Mucosa of gallbladder (tissue), 1 donor: ENCODE measurements around the gene NTN4. TPM values are rescaled to one million over a fixed set of nuclear protein-coding genes. Genes with fewer than 3 reads are reported as not detected.
"Not testable (repeated sequence)": the region's sequence is repeated elsewhere in the genome, so short reads cannot be mapped to it uniquely, and the experiment has no call there.

Experiments
- DNase-seq: peaks from one replicate; pipeline ENCODE4 v3.0.0-alpha.2; 2020; ENCODE audit warnings: low spot score
- total RNA-seq: library from RNA; stranded (reverse); gene quantifications from one replicate; pipeline ENCODE4 v1.2.1, GENCODE V29; 2021
- donor health status: DM: no; HTN: no; CAD: no.

NTN4 gene
- 35.1 TPM for total RNA-seq

DNA sequence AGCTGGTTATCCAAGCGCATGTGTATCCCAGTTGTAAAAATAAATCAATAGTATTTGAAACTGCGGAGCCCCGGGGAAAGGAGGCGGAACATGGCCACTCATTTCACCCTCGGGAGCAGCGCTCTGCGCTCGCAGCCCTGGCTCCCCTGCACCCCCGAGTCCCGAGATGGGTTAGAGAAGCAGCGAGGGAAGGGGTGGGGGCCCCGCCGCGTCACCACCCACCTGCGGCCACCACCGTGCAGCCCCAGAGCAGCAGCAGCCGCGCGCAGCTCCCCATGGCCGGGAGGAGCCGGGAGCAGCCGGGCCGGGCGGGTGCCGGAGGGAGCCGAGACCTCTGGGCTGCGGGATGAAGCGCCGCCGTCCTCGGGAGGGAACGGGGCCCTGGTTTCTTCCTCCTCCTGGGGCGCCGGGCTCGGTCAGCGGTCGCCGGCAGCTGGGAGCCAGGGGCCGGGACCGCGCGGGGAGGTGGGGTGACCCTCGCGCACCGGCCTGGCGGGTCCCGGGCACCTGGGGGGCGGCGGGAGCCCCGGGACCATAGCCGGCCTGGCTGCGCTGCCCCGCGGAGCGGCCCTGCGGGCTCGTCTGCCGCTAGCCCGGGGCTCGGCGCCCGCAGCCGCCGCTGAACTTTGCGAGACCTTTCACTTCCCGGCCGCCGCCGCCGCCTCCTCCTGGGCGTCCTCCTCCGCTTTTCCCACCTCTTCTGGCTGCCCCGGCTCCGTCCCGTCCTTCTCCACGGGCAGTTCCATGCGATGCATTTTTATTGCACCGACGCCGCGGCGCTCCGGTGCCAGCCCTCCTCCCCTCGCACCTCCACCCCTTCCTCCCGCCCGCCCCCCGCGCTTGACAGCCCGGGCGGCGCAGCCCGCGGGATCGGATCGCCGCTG, at the start of gene NTN4:
TSS of gene NTN4 (minus strand) at position 732 of the 884 bp plus-strand sequence. CDS start at position 277, 455 bp downstream.
- DNase-seq = peak; percentile 31

DNA sequence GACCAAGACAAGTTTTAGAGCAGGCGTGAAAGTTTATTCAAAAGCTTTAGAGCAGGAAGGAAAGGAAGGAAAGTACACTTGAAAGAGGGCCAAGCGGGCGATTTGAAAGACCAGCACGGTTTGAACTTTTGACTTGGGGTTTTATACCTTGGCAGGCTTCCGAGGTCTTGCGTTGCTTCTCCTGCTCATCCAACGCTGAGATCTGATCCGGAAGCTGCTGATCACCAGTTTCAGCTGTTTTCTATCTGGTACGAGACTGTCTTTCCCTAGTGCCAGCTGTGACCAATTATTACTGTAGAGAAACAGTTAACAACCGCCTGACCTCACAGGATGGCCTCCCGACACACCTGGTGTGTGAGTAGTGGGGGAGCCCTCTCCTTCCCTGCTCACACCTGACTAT, 47.6 kb upstream of the NTN4 start:
- peak; percentile 72 for DNase-seq

DNA sequence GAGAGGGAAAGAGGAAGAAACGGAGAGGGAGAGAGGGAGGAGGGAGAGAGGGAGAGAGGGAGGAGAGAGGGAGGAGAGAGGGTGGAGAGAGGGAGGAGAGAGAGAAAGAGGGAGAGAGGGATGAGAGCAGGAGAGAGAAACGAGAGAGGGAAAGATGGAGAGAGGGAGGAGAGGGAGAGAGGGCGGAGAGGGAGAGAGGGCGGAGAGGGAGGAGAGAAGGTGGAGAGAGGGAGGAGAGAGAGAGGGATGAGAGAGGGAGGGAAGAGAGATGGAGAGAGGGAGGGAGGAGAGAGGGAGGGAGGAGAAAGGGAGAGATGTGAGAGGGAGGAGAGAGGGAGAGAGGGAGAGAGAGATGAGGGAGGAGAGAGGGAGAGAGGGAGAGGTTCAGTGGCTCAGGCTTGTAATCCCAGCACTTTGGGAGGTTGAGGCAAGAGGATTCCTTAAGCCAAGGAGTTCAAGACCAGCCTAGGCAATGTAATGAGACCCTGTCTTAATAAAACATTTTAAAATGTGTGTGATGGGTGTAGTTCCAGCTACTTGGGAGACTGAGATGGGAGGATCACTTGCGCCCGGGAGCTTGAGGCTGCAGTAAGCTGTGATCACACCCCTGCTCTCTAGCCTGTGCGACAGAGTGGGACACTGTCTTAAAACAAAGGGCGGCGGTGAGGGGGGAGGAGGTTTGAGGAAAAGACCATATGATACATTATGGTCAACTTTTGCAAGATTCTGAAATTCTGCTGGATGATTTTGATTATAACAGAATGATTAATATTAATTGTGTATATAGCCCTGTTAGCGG, 46.9 kb upstream of the NTN4 start:
- DNase-seq = no peak

DNA sequence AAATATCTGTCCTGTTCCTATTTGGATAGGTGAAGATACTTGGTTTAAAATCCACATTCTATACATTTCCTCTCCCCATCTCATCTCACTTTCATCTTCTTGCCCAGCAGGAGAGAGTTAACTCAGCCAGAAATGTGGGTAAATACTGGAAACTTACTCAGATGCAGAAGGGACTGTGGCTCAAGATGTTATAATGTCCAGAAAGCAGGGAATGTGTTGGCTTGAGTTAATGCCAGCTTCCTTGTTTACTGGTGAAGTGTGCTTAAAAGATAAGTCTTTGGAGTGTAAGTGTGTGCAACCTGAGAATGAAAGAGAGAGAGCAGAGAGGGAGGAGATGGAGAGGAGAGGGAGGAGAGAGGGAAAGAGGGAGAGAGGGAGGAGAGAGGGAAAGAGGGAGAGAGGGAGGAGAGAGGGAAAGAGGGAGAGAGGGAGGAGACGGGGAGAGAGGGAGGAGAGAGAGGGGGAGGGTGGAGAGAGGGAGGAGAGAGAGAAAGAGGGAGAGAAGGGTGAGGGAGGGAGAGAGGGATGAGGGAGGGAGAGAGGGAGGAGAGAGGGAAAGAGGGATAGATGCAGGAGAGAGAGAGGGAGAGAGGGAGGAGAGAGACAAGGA, 46.2 kb upstream of the NTN4 start:
- no peak for DNase-seq

DNA sequence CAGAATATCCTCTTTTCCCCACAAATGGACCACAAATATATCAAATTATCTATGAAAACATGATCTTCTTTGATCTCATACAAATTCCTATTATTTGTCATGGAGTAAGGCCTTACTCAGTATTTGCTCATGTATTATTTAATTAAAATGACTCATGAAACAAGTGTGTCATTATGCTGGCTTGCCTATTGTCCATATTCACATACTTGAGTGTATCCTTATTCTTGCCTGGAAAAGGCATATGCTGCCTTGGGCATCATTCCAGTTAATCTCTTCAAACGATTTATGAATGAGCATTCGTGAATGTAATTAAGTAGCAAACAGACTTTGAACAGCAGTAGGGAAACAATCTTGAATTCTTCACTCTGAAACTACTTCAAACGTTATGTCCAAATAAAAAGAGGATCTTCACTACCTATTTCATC, 45.6 kb upstream of the NTN4 start:
- no peak for DNase-seq

DNA sequence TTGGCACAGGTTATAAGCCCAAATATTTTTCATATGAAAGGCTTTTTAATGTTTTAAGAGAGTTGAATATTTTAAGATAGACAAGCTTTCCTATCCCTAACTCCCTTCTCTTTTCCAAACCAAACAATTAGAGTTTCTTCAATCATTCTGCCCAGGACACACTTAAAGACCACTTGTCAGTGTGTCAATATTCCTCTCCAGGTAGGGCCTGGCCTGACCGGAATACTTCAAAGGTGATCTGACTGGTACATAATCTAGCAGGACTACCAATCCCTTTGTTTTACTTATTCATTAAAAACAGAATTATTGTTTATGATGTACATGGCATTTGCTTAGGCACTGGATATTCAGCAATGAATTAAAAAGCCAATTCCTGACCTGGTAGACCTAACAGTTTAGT, 44.0 kb upstream of the NTN4 start:
- no peak for DNase-seq

DNA sequence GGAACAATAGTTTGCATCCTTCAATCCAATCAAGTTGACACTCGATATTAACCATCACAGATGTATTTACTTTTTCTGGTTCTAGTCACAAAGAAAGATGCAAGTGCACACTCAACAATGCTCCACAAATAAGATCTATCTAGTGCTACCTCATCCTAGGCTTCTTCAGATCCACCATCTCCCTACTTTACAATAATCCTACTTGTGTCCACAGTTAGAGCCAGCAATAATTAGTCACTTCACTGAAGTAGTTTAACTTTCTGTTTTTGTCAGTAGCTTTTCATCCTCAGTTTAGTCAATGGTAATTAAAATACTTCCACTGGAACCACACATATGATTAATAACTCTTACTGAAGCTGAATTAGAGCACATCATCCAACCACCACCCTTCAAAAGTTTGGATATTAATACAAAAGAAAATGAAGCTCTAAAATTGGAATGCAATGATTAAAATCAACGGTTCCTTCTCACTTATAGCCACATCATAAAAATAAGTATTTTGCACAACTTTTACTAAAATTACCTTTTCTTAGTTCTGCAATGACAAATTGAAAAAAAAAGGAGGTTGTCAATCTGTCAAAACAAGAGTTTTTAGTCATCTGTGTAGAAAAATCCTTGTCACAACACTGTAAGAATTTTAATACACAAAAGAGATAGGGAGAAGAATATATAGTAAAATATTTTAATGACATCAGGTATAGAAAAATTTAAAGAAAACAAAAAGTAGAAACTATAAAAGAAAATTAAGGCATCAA, 39.9 kb upstream of the NTN4 start:
- DNase-seq = no peak

DNA sequence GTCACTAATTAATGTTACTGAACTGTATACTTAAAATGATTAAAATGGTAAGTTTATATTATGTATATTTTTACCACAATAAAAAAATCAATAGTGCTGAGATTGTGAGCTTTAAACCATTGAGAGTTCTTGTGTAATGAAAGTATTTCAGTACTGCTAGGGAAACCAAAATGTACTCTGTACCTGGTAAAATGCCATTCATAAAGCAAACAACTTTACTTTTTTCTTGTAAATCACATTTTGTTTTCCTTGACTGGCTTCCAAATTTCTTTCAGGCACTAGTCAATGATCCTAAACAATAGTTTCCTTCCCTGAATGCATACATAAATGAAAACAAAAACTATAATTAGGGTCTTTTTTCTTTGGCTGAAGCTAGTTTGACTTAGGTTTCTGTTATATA, 38.8 kb upstream of the NTN4 start:
- DNase-seq = no peak

DNA sequence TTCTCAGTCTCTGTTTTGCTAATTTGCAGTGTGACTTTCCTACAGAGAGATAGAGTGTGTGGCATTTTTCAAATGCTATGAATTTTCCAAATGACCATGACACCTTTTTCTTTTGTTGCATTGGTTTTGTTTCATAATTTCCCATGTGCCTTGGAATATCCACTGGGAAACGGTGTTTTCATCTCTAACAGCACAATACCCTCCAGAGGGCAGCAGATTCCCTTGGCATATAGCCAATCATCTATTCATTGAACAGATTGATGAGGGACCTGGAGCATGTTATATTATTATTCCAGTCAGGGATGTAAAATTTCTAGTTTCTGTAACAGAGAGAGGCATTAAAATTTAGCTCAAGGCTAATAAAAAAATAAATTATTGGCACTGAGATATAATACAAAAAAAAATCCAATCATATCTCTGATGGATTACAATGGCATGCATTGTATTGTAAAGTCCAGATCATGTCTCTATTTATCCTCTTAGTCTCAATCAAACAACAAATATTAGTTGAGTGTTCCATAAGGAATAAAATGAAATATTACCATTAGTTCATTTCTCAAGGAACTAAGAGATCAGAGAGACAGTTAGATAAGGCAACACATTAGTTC, 29.6 kb upstream of the NTN4 start:
- DNase-seq = peak; percentile 69

DNA sequence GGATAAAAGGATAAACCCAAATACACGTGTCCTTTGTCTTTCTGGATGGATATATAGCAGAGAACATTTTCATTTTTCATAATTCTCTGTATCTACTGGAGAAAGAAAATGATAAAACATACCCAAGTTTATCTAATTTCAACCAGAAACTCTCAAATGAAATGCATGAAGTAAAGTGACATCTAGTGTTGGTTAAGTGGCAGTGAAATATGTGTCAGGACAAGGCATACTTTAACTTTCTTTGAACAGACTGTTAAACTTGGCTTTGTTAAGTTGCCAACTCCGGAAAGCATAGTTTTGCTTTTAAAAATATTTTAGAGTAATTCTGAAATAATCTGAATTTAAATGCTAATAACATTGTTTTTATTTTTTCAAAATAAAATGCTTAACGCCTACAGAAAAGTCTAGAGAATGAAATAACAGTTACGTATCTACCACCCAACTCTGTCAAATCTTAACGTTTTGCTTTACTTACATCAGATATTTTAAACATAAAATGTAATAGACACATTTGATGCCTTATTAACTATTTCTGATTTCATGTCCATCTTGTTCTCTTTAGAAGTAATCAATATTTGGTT, 25.2 kb upstream of the NTN4 start:
- no peak for DNase-seq

DNA sequence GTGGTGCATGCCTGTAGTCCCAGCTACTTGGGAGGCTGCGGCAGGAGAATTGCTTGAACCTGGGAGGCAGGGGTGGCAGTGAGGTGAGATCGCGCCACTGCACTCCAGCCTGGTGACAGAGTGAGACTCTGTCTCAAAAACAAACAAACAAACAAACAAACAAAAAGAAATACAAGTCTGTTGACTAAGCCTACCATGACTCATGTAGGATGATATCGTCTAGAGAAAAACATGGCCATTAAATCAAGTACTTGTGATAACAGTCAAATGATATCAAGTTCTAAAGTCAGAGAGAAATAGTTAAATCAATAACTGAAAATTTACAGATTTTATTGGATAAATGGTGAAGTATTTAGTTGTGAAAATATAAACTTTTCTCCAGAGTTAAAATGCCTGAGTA, 21.6 kb upstream of the NTN4 start:
- not testable (repeated sequence) for DNase-seq

DNA sequence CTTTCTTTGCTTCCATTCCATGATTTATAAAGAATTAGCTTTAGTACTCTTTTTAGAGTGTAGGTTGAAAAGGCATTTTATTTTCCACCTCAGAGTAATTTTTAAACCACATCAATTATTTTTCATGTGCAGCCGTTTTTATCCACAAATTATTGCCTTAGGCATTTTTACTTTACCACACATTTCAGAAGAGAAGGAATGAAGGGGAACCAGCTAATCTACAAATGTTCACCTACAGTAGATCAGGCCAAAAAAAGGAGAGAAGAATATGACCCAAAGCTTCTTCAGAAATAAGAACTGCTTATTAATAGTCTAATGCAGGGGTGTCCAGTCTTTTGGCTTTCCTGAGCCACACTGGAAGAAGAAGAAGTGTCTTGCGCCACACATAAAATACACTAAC, 19.8 kb upstream of the NTN4 start:
- DNase-seq = no peak

DNA sequence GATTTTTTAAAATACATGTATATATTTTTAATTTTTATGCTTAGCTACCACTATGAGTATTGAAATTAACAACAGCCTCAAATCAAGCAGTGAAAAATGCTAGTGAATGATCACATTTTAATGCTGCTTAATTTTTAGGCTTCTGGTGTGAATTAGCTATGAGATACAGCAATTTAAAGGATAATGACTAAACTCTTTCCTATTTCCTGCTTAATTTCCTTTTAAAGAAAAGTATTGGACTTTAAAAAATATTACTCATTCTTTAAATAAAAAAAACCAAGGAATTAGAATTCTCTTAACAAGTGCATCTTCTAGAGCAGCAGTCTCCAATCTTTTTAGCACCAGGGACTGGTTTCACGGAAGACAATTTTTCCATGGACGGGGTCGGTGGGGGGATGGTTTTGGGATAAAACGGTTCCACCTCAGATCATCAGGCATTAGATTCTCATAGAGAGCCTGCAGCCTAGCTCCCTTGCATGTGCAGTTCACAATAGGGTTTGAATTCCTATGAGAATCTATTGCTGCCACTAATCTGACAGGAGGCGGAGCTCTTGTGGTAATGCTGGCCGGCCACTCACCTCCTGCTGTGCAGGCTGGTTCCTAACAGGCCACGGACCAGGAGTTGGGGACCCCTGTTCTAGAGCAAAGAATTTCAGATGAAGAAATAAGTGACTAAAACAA, 18.6 kb upstream of the NTN4 start:
- DNase-seq = no peak

DNA sequence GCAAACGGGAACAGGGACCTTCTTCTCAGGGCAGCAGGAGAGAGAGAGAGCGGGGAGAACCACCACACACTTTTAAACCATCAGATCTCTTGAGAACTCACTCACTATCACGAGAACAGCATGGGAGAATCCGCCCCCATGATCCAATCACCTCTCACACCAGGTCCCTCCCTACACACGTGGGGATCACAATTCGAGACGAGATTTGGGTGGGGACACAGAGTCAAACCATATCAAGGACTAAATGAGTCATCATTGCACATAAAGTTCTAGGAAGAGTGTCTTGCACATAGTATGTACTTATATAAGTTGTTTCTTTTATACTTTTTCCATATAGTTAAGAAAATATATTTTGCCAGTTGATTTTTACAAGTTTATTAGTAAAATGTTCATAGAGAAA, 17.6 kb upstream of the NTN4 start:
- DNase-seq = no peak

DNA sequence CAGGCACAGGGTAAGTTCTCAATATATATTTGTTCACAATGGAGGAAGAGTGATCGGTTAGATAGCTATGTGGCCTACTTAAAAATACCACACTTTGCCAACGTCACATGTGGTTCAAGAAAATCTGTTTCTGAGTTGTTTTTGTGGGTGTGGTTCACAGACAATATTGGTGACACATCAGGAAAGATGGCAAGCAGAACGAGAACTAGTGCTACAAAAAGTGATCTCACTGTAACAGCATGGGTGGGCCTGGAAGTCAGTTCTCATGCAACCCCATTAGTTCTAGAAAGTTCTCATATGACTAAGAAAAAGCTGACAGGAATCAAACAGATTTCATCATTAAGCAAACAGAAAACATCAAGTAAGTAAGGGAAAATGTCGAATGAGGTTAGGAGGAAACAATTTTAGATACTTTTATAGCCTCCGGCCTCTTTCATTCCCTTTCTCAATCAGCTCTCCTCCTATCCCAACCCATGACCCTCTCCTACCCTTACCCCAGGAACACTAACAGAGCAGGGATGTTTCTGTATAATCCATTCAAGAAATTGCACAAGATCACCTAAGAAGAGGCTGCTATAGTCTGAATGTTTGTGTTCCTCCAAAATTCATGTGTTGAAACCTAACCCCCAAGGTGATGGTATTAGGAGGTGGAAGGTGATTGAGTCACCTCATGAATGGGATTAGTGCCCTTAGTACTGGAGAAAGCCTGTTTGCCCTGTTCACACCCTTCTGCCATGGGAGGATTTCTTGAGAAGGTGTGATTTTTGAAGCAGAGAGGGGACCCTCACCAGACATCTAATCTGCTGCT, 15.5 kb upstream of the NTN4 start:
- no peak for DNase-seq

DNA sequence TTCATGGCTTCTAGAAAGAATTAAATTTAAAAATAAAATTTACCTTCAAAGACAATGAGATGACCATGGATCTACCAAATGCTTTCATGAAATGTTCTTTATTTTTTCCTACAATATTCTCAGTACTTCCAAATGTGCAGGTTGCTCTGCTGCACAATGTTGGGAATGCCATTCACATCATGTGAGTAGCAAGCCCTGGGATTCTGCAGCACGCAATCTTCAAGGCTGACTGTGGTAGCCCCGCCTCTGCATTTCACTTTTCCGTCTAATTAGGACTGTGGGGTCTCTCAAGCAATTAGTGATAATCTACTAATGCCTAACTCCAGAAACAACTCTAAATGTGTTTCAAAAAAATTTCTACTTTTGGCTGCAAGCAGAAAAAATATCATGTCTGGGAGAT, 13.7 kb upstream of the NTN4 start:
- no peak for DNase-seq

DNA sequence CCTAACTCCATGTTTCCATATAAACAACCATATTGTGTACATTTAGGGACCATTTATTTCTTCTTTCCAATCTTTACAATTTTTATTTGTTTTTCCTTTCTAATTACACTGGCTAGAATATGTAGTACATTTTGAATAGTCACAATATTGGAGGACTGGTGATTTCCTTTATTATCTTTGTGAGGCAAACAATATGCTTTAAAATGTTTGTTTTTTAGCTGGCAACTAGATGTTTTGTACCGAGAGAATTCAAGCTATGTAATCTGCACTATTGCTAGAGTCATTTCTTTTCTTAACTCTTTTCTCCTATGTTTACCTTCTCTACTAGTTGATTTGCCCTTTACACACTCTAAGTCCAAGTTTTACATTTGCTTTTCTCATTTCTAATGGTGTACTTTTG, 13.3 kb upstream of the NTN4 start:
- no peak for DNase-seq

DNA sequence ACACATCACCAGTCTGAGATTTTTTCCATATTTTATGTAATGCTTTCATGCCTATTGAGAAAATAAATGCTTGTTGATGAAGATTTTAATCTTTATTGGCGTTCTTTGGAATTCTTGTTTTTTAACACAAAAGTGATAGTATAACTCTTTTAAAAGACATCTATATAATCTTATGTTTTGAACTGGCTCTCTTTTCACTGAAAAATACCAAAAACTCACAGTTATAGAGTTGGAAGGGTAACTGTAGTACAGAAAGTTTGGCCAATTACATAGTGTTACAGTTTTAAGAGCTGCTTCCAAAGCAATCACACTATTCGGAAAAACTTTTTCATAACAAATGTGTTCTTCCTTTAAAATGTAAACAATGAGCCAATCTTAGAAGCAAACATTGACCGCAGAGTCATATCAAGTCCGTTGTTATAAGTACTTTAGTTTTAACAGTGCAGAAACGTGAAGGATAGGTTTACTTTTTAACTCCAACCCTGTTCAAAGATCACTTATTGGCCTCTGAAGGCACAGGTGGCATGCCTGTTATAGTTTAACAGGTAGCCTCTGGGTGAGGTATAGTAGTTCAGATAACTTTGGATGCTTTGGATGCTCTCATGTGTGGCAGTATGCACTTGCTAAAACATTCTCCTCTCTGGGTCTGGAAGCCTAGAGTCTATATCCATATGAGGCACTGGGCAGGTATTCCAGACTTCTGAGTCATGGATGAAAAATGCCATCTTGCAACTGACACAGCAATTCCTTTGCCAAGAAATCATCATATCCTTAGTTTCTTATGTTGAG, 12.1 kb upstream of the NTN4 start:
- DNase-seq = peak; percentile 71

DNA sequence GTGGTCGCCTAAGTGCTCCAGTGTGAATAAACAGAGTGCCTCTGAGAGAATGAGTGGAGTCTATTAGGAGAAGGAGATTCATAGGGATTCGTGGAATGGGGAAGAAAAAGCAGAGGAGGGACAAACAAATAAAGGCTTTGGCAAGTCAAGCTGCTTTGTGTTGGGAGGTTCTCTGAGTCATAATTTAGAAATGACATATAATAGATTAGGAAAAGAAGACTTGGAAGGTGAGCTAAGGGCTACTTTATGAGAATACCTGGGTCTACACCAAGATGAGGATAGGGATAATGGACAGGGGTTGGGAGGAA, 6.4 kb upstream of the NTN4 start:
- no peak for DNase-seq
